ENCODE results near the gene POLD2.
A peak's percentile ranks its signal among the peaks of the same experiment; 100 is the strongest.

Gene POLD2

GRCh38 chr7:44104860-44105771, 18.2 kb downstream of the POLD2 start:
- TF ChIP-seq CTCF (IDR thresholded peaks at IDR 0.05; ENCODE audit: low read depth, low read length): peak; percentile 14
- no peak for DNase-seq (ENCODE audit: extremely low read depth, low read depth)

GRCh38 chr7:44103923-44104859, 19.2 kb downstream of the POLD2 start, which contains the start of gene AEBP1:
Gene AEBP1, plus strand, starts transcription at chr7:44104345. Its CDS starts 321 bp downstream, at chr7:44104666.
- no peak for DNase-seq (ENCODE audit: extremely low read depth, low read depth)
- no peak for TF ChIP-seq CTCF (IDR thresholded peaks at IDR 0.05; ENCODE audit: low read depth, low read length)

- no peak for TF ChIP-seq CTCF (IDR thresholded peaks at IDR 0.05; ENCODE audit: low read depth, low read length)
- no peak for DNase-seq (ENCODE audit: extremely low read depth, low read depth)
Observed at GRCh38 chr7:44103566-44103922, 19.8 kb downstream of the POLD2 start.

GRCh38 chr7:44102846-44103565, 20.3 kb downstream of the POLD2 start:
- TF ChIP-seq CTCF (IDR thresholded peaks at IDR 0.05; ENCODE audit: low read depth, low read length): no peak
- DNase-seq (ENCODE audit: extremely low read depth, low read depth): no peak

- DNase-seq (ENCODE audit: extremely low read depth, low read depth): peak; percentile 88
- TF ChIP-seq CTCF (IDR thresholded peaks at IDR 0.05; ENCODE audit: low read depth, low read length): no peak
Observed at GRCh38 chr7:44101966-44102845, 21.1 kb downstream of the POLD2 start.

GRCh38 chr7:44101303-44101965, 21.9 kb downstream of the POLD2 start:
- no peak for DNase-seq (ENCODE audit: extremely low read depth, low read depth)
- TF ChIP-seq CTCF (IDR thresholded peaks at IDR 0.05; ENCODE audit: low read depth, low read length): no peak

All from AG09319 (cell line).